GOT3 (cell line): Measurements from ENCODE around the gene PCK2.

Source experiments
- DNase-seq: peaks from one replicate; lab custom pipeline; 2025; ENCODE audit warnings: mixed read lengths; lab: John Stamatoyannopoulos, UW

The PCK2 gene

GRCh38 chr14:24060984-24061913, 32.9 kb upstream of the PCK2 start:
- DNase-seq, result no peak

DNA sequence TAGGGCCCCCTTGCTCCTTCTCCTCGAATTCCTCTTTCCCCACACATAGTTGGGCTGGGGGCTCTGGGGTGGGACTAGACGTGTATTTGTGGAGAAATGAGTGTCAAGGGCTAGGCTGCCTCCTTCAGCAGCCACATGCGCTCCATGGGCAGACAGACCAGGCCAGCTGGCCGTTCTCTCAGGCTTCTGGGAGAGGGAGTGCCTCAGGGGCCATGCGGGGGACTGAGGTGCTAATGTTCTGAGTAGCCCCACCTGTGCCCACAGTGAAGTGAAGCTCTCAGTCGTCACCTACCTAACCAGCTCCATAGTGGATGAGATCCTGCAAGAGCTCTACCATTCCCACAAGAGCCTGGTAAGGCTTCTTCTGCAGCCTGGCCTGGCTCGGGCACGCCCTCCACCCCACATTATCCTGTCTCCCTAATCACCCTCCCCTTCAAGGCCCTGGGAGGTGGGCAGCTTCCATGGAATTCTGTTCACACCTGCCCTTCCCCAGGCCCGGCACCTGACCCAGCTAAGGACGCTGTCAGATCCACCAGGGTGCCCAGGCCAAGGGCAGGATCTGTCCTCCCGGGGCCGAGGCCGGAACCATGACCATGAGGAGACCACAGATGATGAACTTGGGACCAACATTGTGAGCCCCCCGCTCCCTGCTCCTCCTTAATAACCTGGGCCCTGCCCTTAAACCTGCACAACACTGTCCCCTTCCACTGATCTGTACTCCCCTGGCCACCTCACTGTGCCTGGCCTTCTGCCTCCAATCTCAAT, 31.7 kb upstream of the PCK2 start:
- DNase-seq, result no peak

DNA sequence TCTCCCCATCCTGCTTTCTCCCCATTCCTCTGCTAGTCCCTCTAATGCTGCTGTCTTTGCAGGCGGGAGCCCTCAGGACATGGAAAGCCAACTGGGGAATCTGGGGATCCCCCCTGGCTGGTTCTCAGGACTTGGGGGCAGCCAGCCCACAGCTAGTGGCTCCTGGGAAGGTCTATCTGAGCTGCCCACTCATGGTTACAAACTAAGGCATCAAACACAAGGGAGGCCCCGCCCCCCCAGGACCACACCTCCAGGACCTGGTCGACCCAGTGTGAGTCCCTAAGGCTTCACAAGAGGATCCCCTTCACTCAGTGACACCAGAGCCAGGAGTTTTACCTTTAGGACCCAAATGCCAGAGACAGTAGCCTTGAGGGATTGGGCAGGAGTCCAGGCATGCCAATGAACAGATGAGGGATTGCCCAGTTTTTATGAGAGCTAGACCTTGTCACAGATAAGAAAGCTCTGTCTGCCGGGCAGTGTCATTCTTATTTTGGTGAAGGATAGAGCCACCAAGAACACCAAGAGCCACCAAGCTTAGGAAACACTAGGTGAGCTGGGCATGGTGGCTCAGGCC, 30.8 kb upstream of the PCK2 start:
- DNase-seq, result no peak

DNA sequence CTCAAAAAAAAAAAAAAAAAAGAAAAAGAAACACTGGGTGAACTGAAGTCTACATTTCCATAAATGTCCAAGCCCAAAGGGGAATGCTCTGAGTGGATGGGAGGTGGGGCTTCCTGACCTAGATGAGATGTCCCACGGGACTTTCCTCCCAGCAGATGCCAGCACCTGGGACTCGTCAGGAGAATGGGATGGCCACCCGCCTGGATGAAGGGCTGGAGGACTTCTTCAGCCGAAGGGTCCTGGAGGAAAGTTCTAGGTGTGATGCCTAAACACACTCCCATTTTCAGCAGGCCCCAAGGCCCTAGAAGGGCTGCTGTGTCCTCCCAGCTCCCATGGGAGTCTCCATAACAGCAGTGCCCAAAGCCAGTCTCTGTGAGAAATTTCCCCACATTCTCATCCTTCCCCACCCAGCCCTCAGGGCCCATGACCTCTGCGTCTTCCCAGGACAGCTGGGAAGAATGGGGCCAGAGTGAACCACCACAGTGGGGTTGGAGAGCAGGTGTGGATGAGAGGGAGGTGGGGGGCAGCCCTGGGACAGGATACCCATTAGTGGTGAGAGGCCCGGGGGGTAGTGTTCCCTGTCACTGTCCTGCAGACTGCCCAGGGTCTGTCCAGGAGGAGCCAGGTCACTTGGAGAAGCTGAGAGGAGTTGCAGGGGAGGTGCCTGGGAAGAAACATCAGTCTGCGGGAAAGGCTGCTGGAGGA, 29.9 kb upstream of the PCK2 start:
- no peak for DNase-seq

DNA sequence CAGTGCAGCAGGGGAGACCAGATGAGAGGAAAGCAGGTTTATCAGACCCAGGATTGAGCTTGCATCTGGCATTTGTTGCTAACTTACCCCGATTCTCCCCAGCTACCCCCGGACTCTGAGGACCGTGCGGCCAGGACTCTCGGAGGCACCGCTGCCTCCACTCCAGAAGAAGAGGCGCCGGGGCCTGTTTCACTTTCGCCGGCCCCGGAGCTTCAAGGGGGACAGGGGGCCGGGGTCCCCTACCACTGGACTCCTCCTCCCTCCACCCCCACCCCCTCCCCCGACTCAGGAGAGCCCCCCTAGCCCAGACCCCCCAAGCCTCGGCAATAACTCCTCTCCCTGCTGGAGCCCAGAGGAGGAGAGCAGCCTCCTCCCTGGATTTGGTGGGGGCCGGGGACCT, 29.3 kb upstream of the PCK2 start:
- DNase-seq, result no peak

GRCh38 chr14:24065408-24065807, 28.7 kb upstream of the PCK2 start:
- DNase-seq, result no peak

DNA sequence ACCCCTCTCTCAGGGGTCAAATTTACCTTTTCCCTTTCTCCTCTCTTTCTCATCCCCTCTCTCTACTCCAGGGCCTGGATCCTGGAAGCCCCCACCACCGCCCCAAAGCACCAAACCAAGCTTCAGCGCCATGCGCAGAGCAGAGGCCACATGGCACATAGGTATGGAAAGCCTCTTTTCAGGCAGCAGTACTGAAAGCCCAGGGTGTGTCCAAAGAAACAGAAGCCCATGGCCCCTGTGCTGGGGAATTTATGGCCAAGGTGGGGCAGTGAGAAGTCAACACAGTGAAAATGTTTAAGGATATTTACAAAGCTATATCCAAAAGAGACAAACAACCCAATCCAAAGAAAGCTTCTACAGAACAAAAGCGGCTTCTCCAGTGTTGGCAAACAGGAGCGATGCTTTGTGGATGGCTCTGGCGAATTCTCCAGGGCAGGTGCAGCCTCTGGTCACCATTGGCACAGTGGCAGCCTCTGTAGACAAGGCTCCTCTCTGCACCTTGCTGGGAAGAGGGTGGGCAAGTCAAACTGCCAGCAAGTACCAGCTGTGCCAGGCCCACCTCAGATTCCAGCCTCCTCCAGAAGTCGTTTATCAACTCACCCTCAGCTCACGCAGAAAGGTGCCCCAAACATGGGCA, 27.5 kb upstream of the PCK2 start:
- DNase-seq, result no peak

DNA sequence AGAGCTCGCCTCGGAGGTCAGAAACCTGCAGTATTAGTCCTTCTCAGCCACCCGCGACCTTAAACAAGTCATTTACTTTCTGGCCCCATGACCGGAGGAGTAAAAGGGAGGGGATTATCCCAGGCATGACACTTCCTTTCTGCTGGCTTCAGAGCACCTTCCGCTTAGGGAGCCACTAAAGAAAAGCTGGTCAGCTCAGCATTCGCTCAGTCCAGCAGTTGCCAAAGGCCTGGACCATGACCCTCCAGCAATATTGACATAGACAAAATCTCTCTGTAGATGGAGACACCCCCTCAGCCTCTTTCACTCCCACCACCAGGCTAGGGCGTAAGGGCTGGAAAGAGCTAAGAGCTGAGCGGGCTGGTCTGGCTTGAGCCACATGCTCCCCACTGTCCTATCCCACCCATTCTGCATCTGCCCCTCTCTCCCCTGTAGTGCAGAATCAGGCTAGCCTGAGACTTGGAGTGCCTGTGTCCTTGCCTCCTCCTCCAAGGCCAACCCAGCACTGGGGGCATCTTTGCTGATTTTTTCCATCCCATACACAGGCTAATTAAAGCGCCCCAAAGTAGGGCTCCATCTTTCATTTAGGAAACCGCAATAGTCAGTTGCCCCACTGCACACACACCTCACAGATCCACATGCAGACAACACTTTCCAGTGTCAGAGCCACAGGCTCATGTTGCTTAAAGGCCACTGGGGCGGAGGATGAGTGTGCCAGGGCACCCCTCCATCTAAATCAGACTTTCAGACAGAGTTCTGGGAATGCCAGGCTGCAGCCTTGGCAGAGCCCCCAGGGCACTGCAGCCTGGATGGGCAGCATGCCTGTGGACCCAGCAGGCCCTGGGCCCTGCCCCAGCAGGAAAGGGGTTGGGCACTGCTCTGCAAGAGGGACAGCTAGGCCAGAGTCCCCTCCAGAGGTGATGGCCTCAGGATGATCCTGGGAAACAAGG, 26.7 kb upstream of the PCK2 start:
- DNase-seq, result no peak

DNA sequence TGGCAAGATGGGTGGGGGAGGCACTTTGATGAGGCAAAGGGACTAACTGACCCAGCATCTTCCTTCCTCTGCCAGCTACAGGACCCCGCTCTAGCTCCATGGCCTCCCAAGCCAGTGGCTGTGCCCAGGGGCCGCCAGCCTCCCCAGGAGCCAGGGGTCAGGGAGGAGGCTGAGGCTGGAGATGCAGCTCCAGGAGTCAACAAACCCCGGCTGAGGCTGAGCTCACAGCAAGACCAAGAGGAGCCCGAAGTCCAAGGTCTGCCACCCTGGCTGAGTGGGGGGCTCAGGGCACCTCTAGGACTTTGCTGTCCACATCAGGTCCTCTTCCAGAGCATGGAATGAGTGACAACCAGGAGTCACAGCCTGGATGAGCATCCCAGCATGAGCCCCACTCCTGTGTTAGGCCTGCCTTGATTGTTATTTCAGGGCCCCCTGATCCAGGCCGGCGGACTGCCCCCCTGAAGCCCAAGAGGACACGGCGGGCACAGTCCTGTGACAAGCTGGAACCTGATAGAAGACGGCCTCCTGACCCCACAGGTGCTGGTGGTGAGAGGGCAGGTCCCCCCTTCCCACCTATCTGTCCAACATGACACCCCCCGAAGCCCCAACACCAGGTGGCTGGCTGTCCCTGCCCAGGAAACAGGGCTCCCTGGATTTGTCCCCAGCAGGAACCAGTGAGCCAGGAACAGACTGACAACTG, 25.2 kb upstream of the PCK2 start:
- DNase-seq, result no peak

DNA sequence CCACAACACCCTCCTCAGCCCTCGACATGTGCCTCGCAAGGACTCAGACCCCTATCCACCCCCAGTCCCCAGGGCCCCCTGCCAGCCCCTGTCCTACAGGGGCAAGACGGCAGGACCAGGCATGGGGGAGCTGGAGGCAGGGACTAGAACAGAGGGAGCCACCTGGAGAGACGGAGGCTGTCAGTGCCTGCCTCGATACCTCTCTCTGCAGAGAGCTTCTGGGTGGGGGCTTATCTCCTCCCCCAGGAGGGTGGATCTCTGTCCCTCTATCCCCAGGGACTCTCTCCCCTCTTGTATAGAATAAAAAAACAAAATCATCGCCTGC, 24.7 kb upstream of the PCK2 start:
- DNase-seq, result no peak

DNA sequence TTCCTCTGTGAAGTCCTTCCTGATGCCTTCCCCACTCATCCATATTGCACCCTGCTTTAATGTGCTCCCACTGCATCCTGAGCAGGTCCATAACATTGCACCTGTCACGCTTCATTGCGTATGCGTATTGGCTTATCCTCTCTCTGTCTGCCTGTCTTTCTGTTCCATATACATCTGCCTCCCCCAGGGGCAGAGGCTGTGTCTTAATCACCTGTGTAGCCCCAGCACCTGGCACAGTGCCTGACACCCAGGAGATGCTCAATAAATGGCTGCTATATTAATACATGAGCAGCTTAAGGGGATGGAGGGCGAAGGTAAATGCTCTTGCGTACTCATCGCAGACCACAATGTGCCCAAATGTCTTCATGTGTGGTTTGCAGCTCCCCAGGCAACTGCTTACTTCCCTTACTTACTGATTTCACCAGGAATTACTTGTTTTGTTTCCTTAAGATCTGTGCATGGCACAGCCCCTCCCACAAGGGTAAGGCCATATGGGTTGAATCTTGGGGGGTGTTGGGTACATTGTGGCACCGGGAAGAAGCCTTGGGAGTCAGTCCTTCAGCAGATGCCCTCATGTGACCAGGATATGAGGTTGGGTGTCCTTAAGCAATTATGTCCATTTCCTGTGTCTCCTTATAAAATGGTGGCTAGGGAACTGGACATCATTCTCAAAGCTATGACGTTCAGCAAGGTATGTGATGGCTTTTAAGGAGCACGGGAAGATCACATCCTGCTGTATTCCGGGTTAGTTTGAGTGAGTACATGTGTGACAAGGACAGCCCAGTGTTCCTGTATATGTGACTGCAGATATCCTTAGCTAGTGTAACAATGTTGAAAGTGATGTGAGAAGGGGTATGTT, 23.6 kb upstream of the PCK2 start:
- no peak for DNase-seq

GRCh38 chr14:24071144-24071697, 22.9 kb upstream of the PCK2 start, which contains the start of gene CPNE6:
CPNE6 (plus strand) TSS chr14:24071562; CDS start chr14:24072937, 1,375 bp downstream.
- no peak for DNase-seq

- DNase-seq, result no peak
These were observed 22.2 kb upstream of the PCK2 start for GRCh38 chr14:24071836-24072430.

- no peak for DNase-seq
These were observed 21.7 kb upstream of the PCK2 start for GRCh38 chr14:24072436-24072835.

DNA sequence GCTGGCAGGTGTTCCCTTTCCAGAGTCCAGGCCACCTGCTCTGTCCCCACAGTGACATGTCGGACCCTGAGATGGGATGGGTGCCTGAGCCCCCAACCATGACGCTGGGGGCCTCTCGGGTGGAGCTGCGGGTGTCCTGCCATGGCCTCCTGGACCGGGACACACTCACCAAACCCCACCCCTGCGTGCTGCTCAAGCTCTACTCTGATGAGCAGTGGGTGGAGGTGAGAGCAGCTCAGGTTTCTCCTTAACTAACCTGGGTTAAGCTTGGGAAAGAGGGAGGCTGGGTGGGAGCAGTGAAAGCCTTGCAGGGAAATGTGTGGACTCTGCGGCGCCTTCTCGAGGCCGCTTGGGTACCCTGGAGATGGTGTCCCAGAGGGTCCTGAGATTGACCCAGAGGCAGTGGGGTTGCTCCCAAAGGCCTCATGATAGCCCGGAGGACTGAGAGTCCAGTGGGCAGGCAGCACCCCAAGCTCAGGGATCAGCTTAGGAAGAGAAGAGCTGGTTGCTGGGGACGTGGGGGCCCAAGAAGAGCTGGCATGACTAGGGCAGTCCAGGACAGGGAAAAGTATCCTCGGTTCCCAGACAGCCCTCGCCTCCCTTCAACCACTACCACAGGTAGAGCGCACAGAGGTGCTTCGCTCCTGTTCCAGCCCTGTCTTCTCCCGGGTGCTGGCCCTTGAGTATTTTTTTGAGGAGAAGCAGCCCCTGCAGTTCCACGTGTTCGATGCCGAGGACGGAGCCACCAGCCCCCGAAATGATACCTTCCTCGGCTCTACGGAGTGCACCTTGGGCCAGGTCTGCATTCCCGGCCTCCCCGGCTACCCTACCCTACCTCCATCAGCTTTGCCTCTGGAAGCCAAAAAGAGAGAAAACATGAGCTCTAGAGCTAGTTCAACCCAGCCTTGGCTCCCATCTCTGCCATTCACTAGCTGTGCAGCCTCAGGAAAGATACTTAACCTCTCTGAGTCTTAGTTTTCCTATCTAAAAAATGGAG, 20.9 kb upstream of the PCK2 start:
- no peak for DNase-seq

GRCh38 chr14:24074625-24075484, 19.3 kb upstream of the PCK2 start:
- no peak for DNase-seq
